GM21717 (cell line): ENCODE data around the gene ASB15.

ENCODE experiments used
- ATAC-seq: cut with Tn5 transposase; IDR thresholded peaks from one replicate; pipeline ENCODE4 v1.9.1; 2021; ENCODE audit warnings: mild to moderate bottlenecking, moderate library complexity; ENCODE audit not compliant: unreplicated experiment

ASB15 gene

DNA sequence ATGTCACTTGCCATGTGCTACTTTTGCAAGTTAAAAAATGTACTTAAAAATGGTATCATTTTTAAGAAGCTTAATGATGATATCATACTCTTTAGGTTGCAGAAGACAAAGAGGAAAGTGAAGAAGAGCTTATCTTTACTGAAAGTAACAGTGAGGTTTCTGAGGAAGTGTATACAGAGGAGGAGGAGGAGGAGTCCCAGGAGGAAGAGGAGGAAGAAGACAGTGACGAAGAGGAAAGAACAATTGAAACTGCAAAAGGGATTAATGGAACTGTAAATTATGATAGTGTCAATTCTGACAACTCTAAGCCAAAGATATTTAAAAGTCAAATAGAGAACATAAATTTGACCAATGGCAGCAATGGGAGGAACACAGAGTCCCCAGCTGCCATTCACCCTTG, 60.1 kb downstream of the ASB15 start:
- ATAC-seq, result no peak

DNA sequence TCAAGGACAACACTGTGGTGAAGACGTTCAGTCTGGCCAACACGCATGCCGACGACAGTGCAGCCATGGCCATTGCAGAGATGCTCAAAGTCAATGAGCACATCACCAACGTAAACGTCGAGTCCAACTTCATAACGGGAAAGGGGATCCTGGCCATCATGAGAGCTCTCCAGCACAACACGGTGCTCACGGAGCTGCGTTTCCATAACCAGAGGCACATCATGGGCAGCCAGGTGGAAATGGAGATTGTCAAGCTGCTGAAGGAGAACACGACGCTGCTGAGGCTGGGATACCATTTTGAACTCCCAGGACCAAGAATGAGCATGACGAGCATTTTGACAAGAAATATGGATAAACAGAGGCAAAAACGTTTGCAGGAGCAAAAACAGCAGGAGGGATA, 60.7 kb downstream of the ASB15 start:
- no peak for ATAC-seq

DNA sequence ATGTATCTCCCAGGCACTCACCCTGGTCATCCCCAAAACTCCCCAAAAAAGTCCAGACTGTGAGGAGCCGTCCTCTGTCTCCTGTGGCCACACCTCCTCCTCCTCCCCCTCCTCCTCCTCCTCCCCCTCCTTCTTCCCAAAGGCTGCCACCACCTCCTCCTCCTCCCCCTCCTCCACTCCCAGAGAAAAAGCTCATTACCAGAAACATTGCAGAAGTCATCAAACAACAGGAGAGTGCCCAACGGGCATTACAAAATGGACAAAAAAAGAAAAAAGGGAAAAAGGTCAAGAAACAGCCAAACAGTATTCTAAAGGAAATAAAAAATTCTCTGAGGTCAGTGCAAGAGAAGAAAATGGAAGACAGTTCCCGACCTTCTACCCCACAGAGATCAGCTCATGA, 61.1 kb downstream of the ASB15 start:
- no peak for ATAC-seq

DNA sequence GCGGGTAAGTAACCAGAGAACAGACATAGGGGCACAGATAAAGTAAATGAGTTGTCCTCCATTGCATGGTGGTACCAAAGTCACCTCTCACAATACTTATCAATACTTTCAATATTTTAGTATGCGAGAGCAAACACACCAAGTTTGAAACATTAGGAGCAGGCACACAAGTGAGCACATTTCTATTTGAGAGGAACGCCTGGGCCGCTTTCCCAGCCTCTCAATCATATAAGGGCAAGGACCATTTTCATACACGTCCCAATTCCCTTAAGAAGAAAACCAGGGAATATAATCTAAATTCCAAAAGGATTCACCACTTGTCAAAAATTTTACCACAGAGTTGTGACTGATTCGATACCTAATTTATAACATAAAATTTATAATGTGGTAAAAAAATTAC, 61.6 kb downstream of the ASB15 start:
- ATAC-seq, result no peak

DNA sequence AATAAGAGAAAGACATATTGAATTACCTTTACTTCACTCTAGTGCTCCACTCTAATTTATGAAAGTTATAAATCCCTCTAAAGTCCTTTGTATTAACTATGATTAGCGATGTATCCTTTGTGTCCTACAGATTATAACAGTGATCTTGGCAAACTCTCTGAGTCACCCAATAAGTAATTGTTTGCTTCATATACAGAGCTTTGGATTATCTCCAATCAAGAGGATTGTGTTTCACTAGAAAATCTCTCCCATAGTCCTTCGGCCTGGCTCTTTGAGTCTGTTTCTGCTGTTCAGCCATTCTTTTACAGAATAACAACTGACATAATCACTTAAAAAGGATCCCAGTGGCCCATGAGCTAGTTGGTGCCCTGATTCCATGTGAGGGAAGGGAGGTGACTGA, 63.5 kb downstream of the ASB15 start:
- no peak for ATAC-seq

DNA sequence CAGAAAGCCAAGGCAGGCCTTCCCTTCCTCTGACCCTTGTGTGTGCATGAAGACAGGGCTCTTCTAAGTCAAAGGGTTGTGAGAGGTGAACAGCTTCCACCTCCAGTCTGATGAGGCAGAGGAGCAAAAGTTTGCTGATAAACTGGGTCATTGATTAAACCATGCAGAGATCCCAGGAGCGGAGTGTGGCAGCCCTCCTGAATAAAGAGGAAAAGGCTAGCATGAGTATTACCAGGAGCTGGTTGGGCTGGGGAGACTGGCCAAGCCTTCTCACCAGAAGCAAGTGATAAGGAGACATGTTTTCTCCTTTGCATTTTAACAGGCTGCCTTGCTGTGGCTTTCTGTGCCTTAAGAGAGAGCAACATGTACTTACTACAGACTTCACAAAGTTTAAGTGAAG, 64.3 kb downstream of the ASB15 start:
- ATAC-seq, result no peak

DNA sequence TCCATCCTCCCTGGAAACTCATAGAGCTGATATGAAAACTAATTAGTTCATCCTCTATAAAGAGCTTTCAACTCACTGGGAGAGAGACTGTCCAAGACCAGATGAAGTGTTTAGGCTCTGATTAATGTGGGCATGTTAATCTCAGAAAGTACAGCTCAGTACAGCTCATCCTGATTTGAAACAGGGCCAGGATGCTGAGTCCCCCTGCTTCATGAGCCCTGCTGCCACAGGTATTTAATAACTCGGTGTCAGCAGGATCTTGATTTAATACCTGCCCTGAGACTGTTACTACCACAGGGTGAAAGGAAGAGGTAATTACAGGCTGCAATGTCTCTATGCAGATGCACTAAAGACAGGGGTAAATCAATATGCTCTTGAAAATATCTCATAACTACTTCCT, 64.9 kb downstream of the ASB15 start:
- ATAC-seq, result no peak

DNA sequence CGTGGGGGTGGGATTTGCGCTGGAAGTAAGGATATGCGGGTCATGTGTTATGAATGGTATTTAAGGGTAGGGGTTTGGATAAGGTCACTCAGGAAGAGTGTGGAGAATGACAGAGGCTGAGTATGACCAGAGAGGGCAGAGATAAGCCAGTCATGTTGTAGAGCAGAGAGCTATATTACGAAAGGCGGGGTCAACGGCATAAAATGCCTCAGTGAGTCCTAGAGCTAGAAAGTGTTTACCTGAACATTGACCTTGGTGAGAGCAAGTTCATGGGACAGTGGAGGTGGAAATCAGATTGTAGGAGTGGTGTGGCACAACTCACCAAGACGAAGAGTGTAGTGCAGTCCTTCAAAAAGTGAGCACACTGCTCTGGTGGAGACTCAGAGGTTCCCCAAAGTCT, 67.9 kb downstream of the ASB15 start:
- no peak for ATAC-seq

DNA sequence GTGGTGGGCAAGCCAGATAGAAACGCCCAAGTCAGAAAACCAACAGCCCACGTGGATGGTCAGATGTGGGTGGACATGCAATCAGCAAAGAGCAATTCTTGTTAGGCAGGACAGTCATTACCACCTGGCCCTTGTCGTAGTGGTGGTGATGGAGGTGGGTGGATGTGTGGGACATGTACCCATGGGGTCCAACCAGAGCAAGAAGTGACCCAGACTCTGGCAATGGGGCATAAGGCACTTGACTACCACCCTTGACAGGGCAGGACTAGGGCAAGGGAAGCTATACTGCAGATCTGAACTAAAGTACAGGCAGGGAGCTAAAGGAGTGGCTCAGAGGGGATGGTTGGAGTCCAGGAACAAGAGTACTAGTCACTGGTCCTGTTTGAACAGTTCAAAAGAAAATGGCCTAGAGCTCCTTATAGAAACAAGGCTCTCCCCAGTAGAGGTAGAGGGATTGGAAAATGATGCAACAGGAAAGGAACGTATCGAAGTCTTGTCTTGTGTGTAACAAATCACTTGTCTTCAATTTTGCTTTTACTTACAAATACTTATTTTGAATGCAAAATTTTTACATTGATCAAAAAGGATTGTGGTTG, 71.6 kb downstream of the ASB15 start:
- no peak for ATAC-seq

DNA sequence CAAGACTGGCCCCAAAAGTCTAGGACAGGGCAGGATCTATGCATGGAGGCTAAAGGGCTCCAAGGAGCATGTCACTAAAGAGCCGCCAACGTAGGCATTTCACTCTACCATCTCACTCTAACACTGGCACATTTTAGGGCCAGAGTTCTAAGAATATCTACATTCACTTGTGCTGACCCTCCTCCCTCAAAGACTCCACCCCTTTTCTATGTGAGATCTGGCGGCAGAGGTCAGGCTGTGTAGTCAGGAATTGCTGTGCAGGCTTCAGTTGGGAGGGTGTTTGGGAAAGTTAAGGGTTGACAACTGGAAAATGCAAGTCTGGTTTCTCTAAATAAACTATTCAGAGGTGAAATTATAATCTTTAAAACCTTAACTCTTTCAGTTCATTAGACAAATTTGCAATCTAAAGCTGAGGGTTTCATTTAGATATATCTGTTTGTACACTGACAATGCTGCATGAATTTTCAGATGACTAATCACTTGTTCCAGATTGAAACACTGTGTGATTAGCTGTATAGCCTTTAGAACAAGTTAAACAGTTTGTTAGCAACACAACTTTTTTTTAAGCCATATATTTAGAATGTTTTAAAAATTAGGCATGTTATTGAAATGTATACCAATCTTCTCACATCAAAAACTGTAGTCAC, 72.3 kb downstream of the ASB15 start:
- ATAC-seq, result no peak

DNA sequence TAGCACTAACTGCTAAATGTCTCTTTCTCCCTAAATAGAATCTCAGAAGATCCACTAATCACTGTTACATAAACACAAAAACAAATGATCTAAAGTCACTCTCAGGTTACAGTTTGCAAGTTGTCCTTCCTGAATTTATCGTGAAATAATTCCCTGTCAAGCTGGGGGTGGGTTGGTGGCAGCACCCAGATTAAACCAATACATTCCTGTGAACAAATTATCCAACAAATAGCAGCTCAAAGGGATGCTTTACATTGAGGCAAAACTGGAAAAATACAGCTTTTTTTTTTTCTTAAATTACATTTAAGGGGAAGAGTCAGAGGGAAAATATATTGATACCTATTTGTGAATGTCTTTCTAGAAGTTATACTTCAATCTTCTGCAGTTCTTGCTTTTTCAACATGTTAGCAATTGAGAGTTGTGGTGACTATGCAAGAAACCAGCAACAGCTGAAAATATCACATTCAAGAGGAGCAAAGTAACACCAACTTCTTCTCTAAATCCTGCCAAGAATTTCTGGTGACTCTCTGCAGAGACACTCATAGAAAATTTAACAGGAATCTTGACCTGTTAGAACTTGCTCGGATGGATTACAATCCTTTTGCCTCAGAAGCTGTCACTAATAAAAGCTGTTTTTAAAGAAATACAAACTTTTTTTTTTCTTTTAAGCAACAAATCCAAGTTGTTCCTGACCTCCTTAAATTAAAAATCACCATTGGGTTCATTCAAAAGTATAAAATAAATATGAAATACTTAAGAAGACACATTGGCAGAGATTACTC, 73.0 kb downstream of the ASB15 start:
- no peak for ATAC-seq

DNA sequence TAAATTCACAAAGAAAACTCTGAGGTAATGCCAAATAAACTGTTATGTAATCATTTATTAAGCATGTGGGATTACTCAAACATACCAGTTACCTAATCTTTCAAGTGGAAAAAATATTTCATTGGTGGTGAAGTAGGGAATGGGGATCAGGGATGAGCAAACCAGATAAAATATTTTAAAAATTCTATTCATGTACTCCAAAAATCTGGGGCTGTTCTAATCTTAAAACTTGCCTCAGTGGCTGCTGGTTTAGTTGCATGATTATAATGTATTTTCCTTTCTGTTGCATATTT, 73.5 kb downstream of the ASB15 start:
- no peak for ATAC-seq

DNA sequence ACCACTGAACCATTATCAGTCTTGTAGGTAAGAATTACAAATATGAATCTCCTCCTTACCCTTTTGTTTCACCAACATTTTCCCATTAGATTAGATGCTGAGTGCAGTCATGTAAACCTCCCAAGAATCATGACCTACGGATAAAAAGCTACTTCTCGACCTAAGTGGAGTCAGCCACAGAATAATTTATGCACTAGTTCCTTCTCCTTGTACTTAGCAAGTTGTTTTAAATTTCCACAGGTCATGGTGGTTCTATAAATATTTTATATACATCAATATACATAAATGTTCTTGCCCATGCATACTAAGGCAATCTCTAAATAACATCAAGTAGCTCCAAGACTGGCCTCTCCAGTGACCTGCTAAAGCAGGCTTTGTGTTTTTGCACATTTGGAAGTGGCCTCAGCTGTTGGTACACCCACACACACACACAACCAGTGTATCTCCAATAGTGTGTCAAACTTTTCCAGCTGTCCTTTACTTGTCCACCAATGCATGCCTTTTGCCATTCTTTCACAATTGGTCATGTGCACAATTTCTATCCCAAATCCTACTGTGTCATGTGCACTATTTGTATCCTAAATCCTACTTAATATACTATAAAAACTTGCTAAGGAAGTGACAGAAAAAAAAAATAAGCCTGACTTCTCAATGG, 75.6 kb downstream of the ASB15 start:
- ATAC-seq, result no peak

DNA sequence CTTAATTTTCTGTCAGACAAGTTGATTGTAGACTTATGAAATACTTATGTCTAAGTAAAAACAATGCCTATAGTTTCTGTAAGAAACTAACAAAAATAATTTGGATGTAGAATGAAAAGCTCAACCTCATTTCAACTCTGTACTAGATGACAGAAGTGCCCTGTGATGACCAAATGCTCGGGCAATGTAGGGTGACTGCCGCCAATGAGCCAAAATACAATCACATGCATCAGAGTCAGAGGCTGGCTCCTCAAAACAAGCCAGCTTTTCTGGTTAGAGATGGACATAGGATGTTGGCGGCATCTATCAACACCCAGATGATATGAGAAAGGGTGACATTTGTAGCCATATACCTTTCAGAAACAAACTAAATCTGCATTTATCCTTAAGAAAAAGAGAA, 78.0 kb downstream of the ASB15 start:
- ATAC-seq, result no peak

DNA sequence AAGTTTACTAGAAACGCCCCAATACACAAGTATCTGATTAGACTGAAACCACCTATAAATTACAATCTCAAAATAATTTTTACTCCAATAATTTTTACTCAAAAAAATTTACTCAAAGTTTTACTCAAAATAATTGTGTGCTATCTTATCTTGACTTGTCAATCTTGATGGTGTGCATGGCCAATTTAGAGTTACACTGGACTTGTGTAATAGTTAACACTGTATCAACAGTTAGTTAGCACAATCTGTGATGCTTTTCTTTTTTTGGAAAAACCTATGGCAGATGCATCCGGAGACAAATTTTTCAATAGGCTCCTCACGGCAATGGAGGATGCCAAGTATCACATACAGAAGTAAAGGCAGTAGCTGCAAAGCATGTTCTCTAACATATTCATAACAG, 79.0 kb downstream of the ASB15 start:
- ATAC-seq, result no peak

DNA sequence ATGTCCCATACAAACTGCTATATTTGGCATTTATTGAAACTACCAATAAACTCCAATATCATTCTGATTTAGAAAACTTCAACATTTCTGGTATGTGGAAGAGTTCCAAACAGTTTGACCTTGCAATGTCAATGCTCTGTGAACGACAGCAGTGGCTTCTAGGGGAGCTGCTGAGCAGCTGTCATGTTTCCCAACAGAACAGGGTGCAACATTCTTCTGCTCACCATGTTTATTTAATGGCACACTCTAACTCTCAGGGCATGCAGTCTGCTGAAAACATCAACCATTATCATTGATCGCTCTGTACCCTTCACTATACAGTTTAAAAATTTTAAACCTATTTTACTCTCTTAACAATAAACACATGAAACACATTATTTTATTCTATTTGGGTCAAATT, 79.9 kb downstream of the ASB15 start:
- no peak for ATAC-seq

DNA sequence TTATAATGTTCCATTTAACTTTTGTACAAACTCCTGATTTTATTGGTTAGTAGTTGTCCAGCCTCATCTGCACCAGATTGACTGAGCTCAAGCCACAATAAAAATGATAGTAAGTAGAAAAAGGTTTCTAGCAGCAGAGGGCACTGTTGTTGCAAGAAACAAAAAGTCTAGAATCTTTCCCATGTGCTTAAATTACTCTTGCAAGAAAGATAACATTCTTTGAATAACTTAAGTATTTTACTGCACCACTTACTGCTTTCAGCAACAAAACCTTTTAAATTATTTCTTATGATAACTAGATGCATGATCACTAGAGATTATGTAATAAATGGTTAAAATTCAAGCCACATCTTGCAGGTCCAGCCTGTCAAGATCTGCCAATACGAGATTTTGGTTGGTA, 81.1 kb downstream of the ASB15 start:
- ATAC-seq, result no peak

DNA sequence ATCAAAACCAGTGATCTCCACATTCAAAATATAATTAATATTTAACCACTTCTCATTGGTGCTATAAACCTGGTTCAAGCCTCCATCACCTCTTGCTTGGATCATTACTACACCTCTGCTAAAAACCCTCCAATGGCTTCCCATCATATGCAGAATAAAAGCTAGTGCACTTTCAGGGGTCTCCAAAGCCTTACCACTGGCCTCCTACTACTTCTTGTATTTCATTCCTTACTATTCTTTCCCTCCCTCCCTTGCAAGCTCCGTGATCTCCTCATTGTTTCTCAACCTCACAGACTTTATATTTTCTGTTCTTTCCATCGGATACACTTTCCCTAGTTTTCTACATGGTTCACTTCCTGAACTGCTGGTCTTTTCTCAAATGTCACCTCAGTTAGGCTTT, 85.5 kb downstream of the ASB15 start:
- ATAC-seq, result no peak

DNA sequence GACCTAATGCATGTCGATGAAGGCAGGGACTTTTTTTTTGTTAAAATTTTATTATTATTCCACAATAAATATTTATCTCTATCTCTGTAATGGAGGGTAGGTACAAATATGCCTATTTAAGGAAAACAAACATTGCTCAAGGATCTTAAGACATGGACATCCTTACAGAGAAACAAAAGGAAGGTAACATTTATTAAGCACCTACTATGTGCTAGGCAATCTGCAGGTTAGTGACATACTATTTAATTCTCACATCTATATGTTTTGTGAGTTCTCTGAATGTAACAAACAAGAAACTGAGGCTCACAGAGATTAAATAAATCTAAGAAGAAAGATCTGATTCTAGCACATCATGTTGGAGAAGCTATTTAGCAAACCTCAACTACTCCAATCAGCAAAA, 86.1 kb downstream of the ASB15 start:
- no peak for ATAC-seq
